ENCODE measurements around the gene SOX6.

The SOX6 gene

GRCh38 chr11:15955595-15955994 is 400.8 kb downstream of the SOX6 start:
- H3K27ac ChIP-seq (ENCODE audit: low read depth, low read length), result no peak overlapping the region
- no peak for TF ChIP-seq CTCF (IDR thresholded peaks at IDR 0.05; ENCODE audit: low read depth, low read length, poor library complexity, severe bottlenecking)
- no peak for TF ChIP-seq EZH2phosphoT487 (IDR thresholded peaks at IDR 0.05; ENCODE audit: borderline replicate concordance, low read length)

GRCh38 chr11:15947681-15948648 is 408.4 kb downstream of the SOX6 start:
- peaks cover 3% of the 10 kb centered on the region; the same call in 1 of the 2 replicates for H3K9me3 ChIP-seq (ENCODE audit: control insufficient read depth, insufficient read depth, low read length)
- TF ChIP-seq EZH2phosphoT487 (IDR thresholded peaks at IDR 0.05; ENCODE audit: borderline replicate concordance, low read length) (no peak), CTCF (IDR thresholded peaks at IDR 0.05; ENCODE audit: low read depth, low read length, poor library complexity, severe bottlenecking) (no peak)
- H3K4me2 ChIP-seq (ENCODE audit: low read length), result no peak overlapping the region
- H3K79me2 ChIP-seq (ENCODE audit: control insufficient read depth, low read length), result no peaks in the 10 kb centered on the region
- H3K9me2 ChIP-seq (replicated peaks; ENCODE audit: control insufficient read depth, low read length), result no peaks in the 10 kb centered on the region
- no peaks in the 10 kb centered on the region for H4K20me1 ChIP-seq (ENCODE audit: control insufficient read depth, insufficient read depth, low read depth, low read length)
- no peaks in the 10 kb centered on the region for H3K36me3 ChIP-seq (ENCODE audit: control insufficient read depth, low read length)
- H3K4me3 ChIP-seq (ENCODE audit: low read length), result no peak overlapping the region
- no peaks in the 10 kb centered on the region for H3K4me1 ChIP-seq (ENCODE audit: control insufficient read depth, low read length)
- no peak overlapping the region for H3K27ac ChIP-seq (ENCODE audit: low read depth, low read length)
- no peaks in the 10 kb centered on the region for H3F3A ChIP-seq (ENCODE audit: control insufficient read depth, insufficient read depth)
- no peaks in the 10 kb centered on the region for H3K27me3 ChIP-seq (ENCODE audit: control insufficient read depth, low read length)

More at GRCh38 chr11:15955595-15955994, 400.8 kb downstream of the SOX6 start:
- Histone ChIP-seq H4K20me1 (ENCODE audit: control insufficient read depth, insufficient read depth, low read depth, low read length) (no peaks in the 10 kb centered on the region), H3K79me2 (ENCODE audit: control insufficient read depth, low read length) (no peaks in the 10 kb centered on the region), H3K27me3 (ENCODE audit: control insufficient read depth, low read length) (no peaks in the 10 kb centered on the region), H3K4me1 (ENCODE audit: control insufficient read depth, low read length) (no peaks in the 10 kb centered on the region), H3K9me3 (ENCODE audit: control insufficient read depth, insufficient read depth, low read length) (no peaks in the 10 kb centered on the region), H3K4me3 (ENCODE audit: low read length) (no peak overlapping the region), H3K36me3 (ENCODE audit: control insufficient read depth, low read length) (no peaks in the 10 kb centered on the region), H3F3A (ENCODE audit: control insufficient read depth, insufficient read depth) (no peaks in the 10 kb centered on the region), H3K4me2 (ENCODE audit: low read length) (no peak overlapping the region), H3K9me2 (replicated peaks; ENCODE audit: control insufficient read depth, low read length) (no peaks in the 10 kb centered on the region)

- Histone ChIP-seq H3K79me2 (ENCODE audit: control insufficient read depth, low read length) (no peaks in the 10 kb centered on the region), H3F3A (ENCODE audit: control insufficient read depth, insufficient read depth) (no peaks in the 10 kb centered on the region), H3K36me3 (ENCODE audit: control insufficient read depth, low read length) (no peaks in the 10 kb centered on the region), H3K27ac (ENCODE audit: low read depth, low read length) (no peak overlapping the region), H3K27me3 (ENCODE audit: control insufficient read depth, low read length) (no peaks in the 10 kb centered on the region), H3K4me2 (ENCODE audit: low read length) (no peak overlapping the region), H3K9me3 (ENCODE audit: control insufficient read depth, insufficient read depth, low read length) (peaks cover 3% of the 10 kb centered on the region; the same call in 1 of the 2 replicates), H3K4me3 (ENCODE audit: low read length) (no peak overlapping the region), H3K9me2 (replicated peaks; ENCODE audit: control insufficient read depth, low read length) (no peaks in the 10 kb centered on the region), H4K20me1 (ENCODE audit: control insufficient read depth, insufficient read depth, low read depth, low read length) (no peaks in the 10 kb centered on the region), H3K4me1 (ENCODE audit: control insufficient read depth, low read length) (no peaks in the 10 kb centered on the region)
- TF ChIP-seq CTCF (IDR thresholded peaks at IDR 0.05; ENCODE audit: low read depth, low read length, poor library complexity, severe bottlenecking) (no peak), EZH2phosphoT487 (IDR thresholded peaks at IDR 0.05; ENCODE audit: borderline replicate concordance, low read length) (no peak)
These were observed 410.6 kb downstream of the SOX6 start for GRCh38 chr11:15945726-15946125.
